HepG2 (cell line): ENCODE data around the gene FCGR3B.
"Not testable (repeated sequence)": the region's sequence is repeated elsewhere in the genome, so short reads cannot be mapped to it uniquely, and the experiment has no call there.

Experiments
- ARID4A ChIP-seq: sonication (generic); formaldehyde crosslinking; IDR thresholded peaks from 2 replicates; pipeline ENCODE4 v1.5.0; 2020; ENCODE audit warnings: mild to moderate bottlenecking, missing genetic modification reagents, borderline replicate concordance
- CHD2 ChIP-seq: IDR thresholded peaks from 2 replicates; pipeline ENCODE4 v1.6.1; 2011; ENCODE audit warnings: low read depth, low read length, improper control_type of control experiment
- CTCF ChIP-seq: sonication (generic); formaldehyde crosslinking; IDR thresholded peaks from 2 replicates; pipeline ENCODE4 v1.5.0; 2020; ENCODE audit warnings: mild to moderate bottlenecking, missing genetic modification reagents, moderate library complexity
- HNRNPLL ChIP-seq: fragments of 200-400 bp; formaldehyde crosslinking; IDR thresholded peaks from 2 replicates; pipeline ENCODE4 v1.6.1; 2017; ENCODE audit warnings: mild to moderate bottlenecking, low read depth, low read length; ENCODE audit not compliant: poor library complexity, severe bottlenecking
- POLR2A ChIP-seq, 2 experiments: IDR thresholded peaks; 2 replicates each; pipeline ENCODE4 v1.6.1; 2011; ENCODE audit warnings: low read depth in 2 of 2, low read length in 2 of 2, mild to moderate bottlenecking in 1 of 2, moderate library complexity in 1 of 2; ENCODE audit not compliant: insufficient read depth in 1 of 2
- POLR2AphosphoS5 ChIP-seq: IDR thresholded peaks from 2 replicates; pipeline ENCODE4 v1.6.1; 2012; ENCODE audit warnings: low read depth, low read length
- ZNF275 ChIP-seq: sonication (generic); formaldehyde crosslinking; IDR thresholded peaks from 2 replicates; pipeline ENCODE4 v1.8.0; 2022; ENCODE audit warnings: missing genetic modification reagents, mild to moderate bottlenecking, inconsistent platforms, borderline replicate concordance
- ZNF281 ChIP-seq: sonication (generic); formaldehyde crosslinking; IDR thresholded peaks from 2 replicates; pipeline ENCODE4 v1.4.0; 2020; ENCODE audit warnings: missing genetic modification reagents, borderline replicate concordance
- ZNF414 ChIP-seq: sonication (generic); formaldehyde crosslinking; IDR thresholded peaks from 2 replicates; pipeline ENCODE4 v1.5.0; 2020; ENCODE audit warnings: missing genetic modification reagents
- ZNF772 ChIP-seq: sonication (generic); formaldehyde crosslinking; IDR thresholded peaks from 2 replicates; pipeline ENCODE4 v1.5.0; 2020; ENCODE audit warnings: mild to moderate bottlenecking, missing genetic modification reagents

- not testable (repeated sequence) for TF ChIP-seq POLR2A (IDR thresholded peaks at IDR 0.05; ENCODE audit: insufficient read depth in 1 of 2, low read depth in 2 of 2, low read length in 2 of 2); CHD2; ZNF281 (CRISPR knock-in tag); CTCF; ZNF275 (CRISPR knock-in tag); ARID4A (CRISPR knock-in tag); ZNF414; HNRNPLL; ZNF772 (CRISPR knock-in tag); POLR2AphosphoS5
Measured at GRCh38 chr1:161663569-161663968, 32.6 kb upstream of the FCGR3B start.
